Measurements from ENCODE around the gene MGAT4D.

- TF ChIP-seq, protein P1, sequence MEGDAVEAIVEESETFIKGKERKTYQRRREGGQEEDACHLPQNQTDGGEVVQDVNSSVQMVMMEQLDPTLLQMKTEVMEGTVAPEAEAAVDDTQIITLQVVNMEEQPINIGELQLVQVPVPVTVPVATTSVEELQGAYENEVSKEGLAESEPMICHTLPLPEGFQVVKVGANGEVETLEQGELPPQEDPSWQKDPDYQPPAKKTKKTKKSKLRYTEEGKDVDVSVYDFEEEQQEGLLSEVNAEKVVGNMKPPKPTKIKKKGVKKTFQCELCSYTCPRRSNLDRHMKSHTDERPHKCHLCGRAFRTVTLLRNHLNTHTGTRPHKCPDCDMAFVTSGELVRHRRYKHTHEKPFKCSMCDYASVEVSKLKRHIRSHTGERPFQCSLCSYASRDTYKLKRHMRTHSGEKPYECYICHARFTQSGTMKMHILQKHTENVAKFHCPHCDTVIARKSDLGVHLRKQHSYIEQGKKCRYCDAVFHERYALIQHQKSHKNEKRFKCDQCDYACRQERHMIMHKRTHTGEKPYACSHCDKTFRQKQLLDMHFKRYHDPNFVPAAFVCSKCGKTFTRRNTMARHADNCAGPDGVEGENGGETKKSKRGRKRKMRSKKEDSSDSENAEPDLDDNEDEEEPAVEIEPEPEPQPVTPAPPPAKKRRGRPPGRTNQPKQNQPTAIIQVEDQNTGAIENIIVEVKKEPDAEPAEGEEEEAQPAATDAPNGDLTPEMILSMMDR (conservative IDR thresholded peaks at IDR 0.05; ENCODE audit: low read length), result no peak
- TF ChIP-seq EZH2phosphoT487 (IDR thresholded peaks at IDR 0.05; ENCODE audit: borderline replicate concordance), result no peak
These were observed 47.7 kb downstream of the MGAT4D start for GRCh38 chr4:140450352-140450751.

Measured in Loucy (cell line).